HCT116 (cell line): ENCODE results near the gene SSH2. TPM values are rescaled to one million over a fixed set of nuclear protein-coding genes. Genes with fewer than 3 reads are reported as not detected.
A peak's percentile ranks its signal among the peaks of the same experiment; 100 is the strongest.

Experiments used
- ATAC-seq: fragments of 200-7000 bp; cut with Tn5 transposase; 2 replicates; pipeline ENCODE4 v1.9.1; 2020; ENCODE audit warnings: mild to moderate bottlenecking, moderate library complexity
- BruUV-seq: library from RNA; stranded (reverse); fragments of 400-500 nt; replicated peaks from 2 replicates; lab custom pipeline; 2021; lab: Mats Ljungman, UMichigan
- CTCF ChIA-PET: fragments of 300-600 bp; sonication (Branson Sonifier 250); formaldehyde crosslinking; loops from one replicate; lab custom pipeline; 2021; ENCODE audit warnings: antibody characterized with exemption; lab: Charles Lee
- POLR2A ChIA-PET: fragments of 300-600, 350-600 bp; sonication (Branson Sonifier 250); formaldehyde crosslinking; loops from one replicate; lab custom pipeline; 2021; ENCODE audit warnings: antibody characterized with exemption; lab: Charles Lee
- RAD21 ChIA-PET, 2 experiments: fragments of 300-600 bp; sonication (Branson Sonifier 250); formaldehyde crosslinking; loops; one replicate each; lab custom pipeline; 2023; ENCODE audit warnings: low total read pairs in 2 of 2; ENCODE audit not compliant: uncharacterized antibody in 2 of 2, unreplicated experiment in 2 of 2, low non-redundant PET in 1 of 2; lab: Charles Lee
- DNase-seq: peaks from one replicate; pipeline ENCODE4 v3.0.0-alpha.2; 2010; ENCODE audit warnings: low read depth, low spot score
- H2AFZ ChIP-seq: fragments of 200-600 bp; shearing (Covaris generic), sonication (generic); 2 replicates; pipeline ENCODE4 v1.6.1; 2017; ENCODE audit warnings: low read depth, mixed run types, mixed read lengths, antibody characterized with exemption, low read length; ENCODE audit not compliant: poor library complexity, severe bottlenecking
- H3K27ac ChIP-seq: 2 replicates; pipeline ENCODE4 v1.5.1; 2012; ENCODE audit warnings: low read depth, low read length
- H3K27me3 ChIP-seq: fragments of 200-600 bp; sonication (generic); 2 replicates; pipeline ENCODE4 v1.6.1; 2016; ENCODE audit warnings: mixed run types, low read length, mixed read lengths; ENCODE audit not compliant: insufficient read depth
- H3K36me3 ChIP-seq, 2 experiments: fragments of 200-500 bp in 1 of 2; fragments of 200-600 bp in 1 of 2; sonication (Bioruptor generic) in 1 of 2; sonication (generic) in 1 of 2; 2 replicates each; pipeline versions ENCODE4 v1.5.1 to v1.6.1; 2014 to 2016; ENCODE audit warnings: low read length in 2 of 2, inconsistent platforms in 1 of 2, mixed read lengths in 1 of 2, mixed run types in 1 of 2; ENCODE audit not compliant: insufficient read depth in 2 of 2, control insufficient read depth in 1 of 2
- H3K4me1 ChIP-seq, 2 experiments: fragments of 200-600 bp in 1 of 2; sonication (generic) in 1 of 2; 2 replicates each; pipeline versions ENCODE4 v1.5.1 to v1.6.1; 2012 to 2017; ENCODE audit warnings: low read length in 2 of 2, inconsistent platforms in 1 of 2, mild to moderate bottlenecking in 1 of 2, mixed read lengths in 1 of 2, mixed run types in 1 of 2, moderate library complexity in 1 of 2; ENCODE audit not compliant: insufficient read depth in 2 of 2, control insufficient read depth in 1 of 2
- H3K4me2 ChIP-seq: fragments of 200-600 bp; sonication (generic); 2 replicates; pipeline ENCODE4 v1.6.1; 2017; ENCODE audit warnings: mixed run types, low read length, mixed read lengths
- H3K4me3 ChIP-seq, 2 experiments: fragments of 200-600 bp in 1 of 2; sonication (generic) in 1 of 2; replicated peaks in 1 of 2; 2 replicates each; pipeline ENCODE4 v1.5.1; 2011 to 2016; ENCODE audit warnings: low read length in 2 of 2, control low read depth in 1 of 2, low read depth in 1 of 2, mild to moderate bottlenecking in 1 of 2, mixed read lengths in 1 of 2, mixed run types in 1 of 2
- H3K79me2 ChIP-seq: fragments of 200-600 bp; sonication (generic); 2 replicates; pipeline ENCODE4 v1.6.1; 2017; ENCODE audit warnings: mild to moderate bottlenecking, mixed run types, low read length, moderate library complexity, mixed read lengths; ENCODE audit not compliant: insufficient read depth
- H3K9ac ChIP-seq: fragments of 200-600 bp; sonication (generic); 2 replicates; pipeline ENCODE4 v1.6.1; 2016; ENCODE audit warnings: low read length, mixed read lengths
- H3K9me2 ChIP-seq: fragments of 200-600 bp; sonication (generic), shearing (Covaris generic); 2 replicates; pipeline ENCODE4 v1.6.1; 2017; ENCODE audit warnings: mixed run types, mild to moderate bottlenecking, moderate library complexity; ENCODE audit not compliant: insufficient read depth
- H3K9me3 ChIP-seq, 2 experiments: fragments of 200-500 bp in 1 of 2; fragments of 200-600 bp in 1 of 2; sonication (Bioruptor generic) in 1 of 2; sonication (generic) in 1 of 2; 2 replicates each; pipeline ENCODE4 v1.6.1; 2014 to 2017; ENCODE audit warnings: low read length in 2 of 2, mixed read lengths in 2 of 2, inconsistent platforms in 1 of 2, low read depth in 1 of 2, mild to moderate bottlenecking in 1 of 2, mixed run types in 1 of 2, moderate library complexity in 1 of 2; ENCODE audit not compliant: control insufficient read depth in 1 of 2, insufficient read depth in 1 of 2
- H4K20me1 ChIP-seq: fragments of 200-600 bp; sonication (generic), shearing (Covaris generic); 2 replicates; pipeline ENCODE4 v1.6.1; 2017; ENCODE audit warnings: mixed run types, mild to moderate bottlenecking, moderate library complexity; ENCODE audit not compliant: insufficient read depth
- EGR1 ChIP-seq: IDR thresholded peaks from 2 replicates; pipeline ENCODE4 v1.6.1; 2012; ENCODE audit warnings: low read depth
- ELF1 ChIP-seq: IDR thresholded peaks from 2 replicates; pipeline ENCODE4 v1.6.1; 2012; ENCODE audit warnings: low read depth, borderline replicate concordance
- EZH2 ChIP-seq: fragments of 200-600 bp; sonication (generic); IDR thresholded peaks from 2 replicates; pipeline ENCODE4 v1.6.1; 2017; ENCODE audit warnings: antibody characterized with exemption, mixed run types
- EZH2phosphoT487 ChIP-seq: fragments of 200-600 bp; IDR thresholded peaks from 2 replicates; pipeline ENCODE4 v1.6.1; 2018; ENCODE audit warnings: antibody characterized with exemption, borderline replicate concordance
- FOSL1 ChIP-seq: IDR thresholded peaks from 2 replicates; pipeline ENCODE4 v1.6.1; 2012; ENCODE audit warnings: low read depth
- POLR2AphosphoS5 ChIP-seq: IDR thresholded peaks from 2 replicates; pipeline ENCODE4 v1.6.1; 2011; ENCODE audit warnings: mild to moderate bottlenecking, low read depth, low read length, moderate library complexity
- RAD21 ChIP-seq: IDR thresholded peaks from 2 replicates; pipeline ENCODE4 v1.6.1; 2012; ENCODE audit warnings: low read depth, mild to moderate bottlenecking
- SIN3A ChIP-seq: IDR thresholded peaks from 2 replicates; pipeline ENCODE4 v1.6.1; 2012; ENCODE audit warnings: low read depth
- SP1 ChIP-seq: IDR thresholded peaks from 2 replicates; pipeline ENCODE4 v1.6.1; 2012; ENCODE audit warnings: low read depth
- SRF ChIP-seq: IDR thresholded peaks from 2 replicates; pipeline ENCODE4 v1.6.1; 2012; ENCODE audit warnings: low read depth
- ZNF274 ChIP-seq: fragments of 200-500 bp; sonication (Bioruptor generic); IDR thresholded peaks from 2 replicates; pipeline ENCODE4 v1.6.1; 2014; ENCODE audit warnings: mild to moderate bottlenecking, low read depth, low read length, inconsistent platforms
- intact Hi-C: fragments of 100-400 bp; cut with micrococcal nuclease; formaldehyde crosslinking; loops from 2 replicates; pipeline ENCODE4 v1.10.0; 2022
- total RNA-seq: library from RNA; stranded (reverse); gene quantifications from one replicate; pipeline ENCODE4 v1.2.1, GENCODE V29; 2021; ENCODE audit not compliant: unreplicated experiment
- TF ChIP-seq, protein P1 (sequence below): IDR thresholded peaks from 2 replicates; pipeline ENCODE4 v1.6.1; 2012
- TF ChIP-seq, protein P2 (sequence below): IDR thresholded peaks from 2 replicates; pipeline ENCODE4 v1.6.1; 2011; ENCODE audit warnings: mild to moderate bottlenecking, low read length, moderate library complexity; ENCODE audit not compliant: insufficient replicate concordance; ENCODE audit errors: extremely low read depth
- TF ChIP-seq, protein P3 (sequence below): IDR thresholded peaks from 2 replicates; pipeline ENCODE4 v1.6.1; 2012

SSH2 gene
- total RNA-seq, 1 experiment from 2014 or later, result 17.0 TPM

- 0 out of 2 replicates have a peak, but pooled peaks have one; percentile 39 for TF ChIP-seq SIN3A
- peak; percentile 54; the same call in 1 of the 2 replicates for TF ChIP-seq EGR1
- TF ChIP-seq, protein P1, sequence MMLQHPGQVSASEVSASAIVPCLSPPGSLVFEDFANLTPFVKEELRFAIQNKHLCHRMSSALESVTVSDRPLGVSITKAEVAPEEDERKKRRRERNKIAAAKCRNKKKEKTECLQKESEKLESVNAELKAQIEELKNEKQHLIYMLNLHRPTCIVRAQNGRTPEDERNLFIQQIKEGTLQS, result no peak
- TF ChIP-seq FOSL1, result no peak
- no peak for TF ChIP-seq EZH2
- no peak for TF ChIP-seq ZNF274
- TF ChIP-seq EZH2phosphoT487, result no peak
- TF ChIP-seq SP1, result no peak
- TF ChIP-seq, protein P2, sequence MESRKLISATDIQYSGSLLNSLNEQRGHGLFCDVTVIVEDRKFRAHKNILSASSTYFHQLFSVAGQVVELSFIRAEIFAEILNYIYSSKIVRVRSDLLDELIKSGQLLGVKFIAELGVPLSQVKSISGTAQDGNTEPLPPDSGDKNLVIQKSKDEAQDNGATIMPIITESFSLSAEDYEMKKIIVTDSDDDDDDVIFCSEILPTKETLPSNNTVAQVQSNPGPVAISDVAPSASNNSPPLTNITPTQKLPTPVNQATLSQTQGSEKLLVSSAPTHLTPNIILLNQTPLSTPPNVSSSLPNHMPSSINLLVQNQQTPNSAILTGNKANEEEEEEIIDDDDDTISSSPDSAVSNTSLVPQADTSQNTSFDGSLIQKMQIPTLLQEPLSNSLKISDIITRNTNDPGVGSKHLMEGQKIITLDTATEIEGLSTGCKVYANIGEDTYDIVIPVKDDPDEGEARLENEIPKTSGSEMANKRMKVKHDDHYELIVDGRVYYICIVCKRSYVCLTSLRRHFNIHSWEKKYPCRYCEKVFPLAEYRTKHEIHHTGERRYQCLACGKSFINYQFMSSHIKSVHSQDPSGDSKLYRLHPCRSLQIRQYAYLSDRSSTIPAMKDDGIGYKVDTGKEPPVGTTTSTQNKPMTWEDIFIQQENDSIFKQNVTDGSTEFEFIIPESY, result no peak
- no peak for TF ChIP-seq ELF1
Observed at GRCh38 chr17:29591146-29591736, 338.8 kb downstream of the SSH2 start (continued).

DNA sequence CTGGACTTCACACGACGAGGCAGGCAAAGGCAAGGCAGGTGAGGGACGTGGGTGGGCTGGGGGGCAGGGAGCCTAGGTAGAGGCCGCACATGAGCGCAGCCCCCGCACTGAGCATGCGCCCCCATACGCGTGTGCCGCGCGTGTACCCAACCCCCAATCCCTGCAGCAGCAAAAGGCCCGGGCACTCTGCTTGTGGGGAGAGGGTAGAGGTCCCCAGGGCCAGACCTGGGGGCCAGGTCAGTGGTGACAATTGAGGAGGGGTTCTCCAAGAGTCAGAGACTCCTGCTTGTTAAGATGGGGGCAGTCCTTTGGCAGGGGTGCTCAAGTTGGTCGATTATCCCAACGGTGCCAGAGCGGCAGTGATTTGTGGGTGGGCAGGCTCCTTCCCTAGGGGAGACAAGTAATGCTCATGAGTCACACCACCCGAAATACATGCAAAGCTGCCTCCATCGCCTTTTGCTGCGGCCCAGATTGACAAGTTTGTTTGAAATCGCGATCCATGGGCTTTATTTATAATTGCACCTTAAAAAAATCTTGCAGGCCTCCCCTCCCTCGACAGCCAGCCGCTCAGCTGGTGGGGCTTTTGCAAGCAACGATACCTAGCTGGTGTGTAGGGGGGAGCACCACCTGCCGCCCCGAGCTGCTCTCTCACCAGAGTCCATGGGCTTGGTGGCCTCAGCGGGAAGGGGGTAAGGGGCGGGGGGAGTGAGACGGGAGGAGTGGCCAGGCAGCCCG, 339.4 kb downstream of the SSH2 start:
- H2AFZ ChIP-seq, result peak overlapping the region; percentile 74
- no peaks in the 10 kb centered on the region for H3K9me3 ChIP-seq
- H3K79me2 ChIP-seq, result peaks cover 55% of the 10 kb centered on the region
- ChIA-PET CTCF (interaction anchor here (0.6 to 3.4 kb wide), 10 partner anchors 11 to 467 kb away, joined by 3 to 57 read pairs (median 10); partner anchors contain the start of genes ABHD15 and TP53I13), POLR2A (interaction anchor here (0.7 to 1.0 kb wide), 2 partner anchors 24 to 221 kb away, joined by 3 read pairs; partner anchors contain the start of gene ABHD15), RAD21 (no interaction called here)
- H3K4me3 ChIP-seq, result peak overlapping the region; percentile 66
- H3K4me1 ChIP-seq, result peaks cover 36 to 70% of the 10 kb centered on the region in 2 experiments
- no TSS peak for BruUV-seq
- H3K36me3 ChIP-seq, result no peaks in the 10 kb centered on the region
- peak; percentile 13 for DNase-seq
- H3K9me2 ChIP-seq, result no peaks in the 10 kb centered on the region
- H3K4me2 ChIP-seq, result peak overlapping the region; percentile 91
- no peaks in the 10 kb centered on the region for H3K27me3 ChIP-seq
- peak; percentile 7 for ATAC-seq
- no peaks in the 10 kb centered on the region for H4K20me1 ChIP-seq
- peak overlapping the region; percentile 94 for H3K27ac ChIP-seq
- peak overlapping the region; percentile 84 for H3K9ac ChIP-seq
- intact Hi-C loops, result loop anchor here (1.0 to 10.0 kb wide), 2 partner anchors 220 to 446 kb away; no protein-coding TSS in a partner anchor
- TF ChIP-seq RAD21, result no peak
- TF ChIP-seq POLR2AphosphoS5, result peak; percentile 44; the same call in 1 of the 2 replicates
- TF ChIP-seq SIN3A, result 0 out of 2 replicates have a peak, but pooled peaks have one; percentile 38
- TF ChIP-seq EZH2, result no peak
- TF ChIP-seq, protein P3, sequence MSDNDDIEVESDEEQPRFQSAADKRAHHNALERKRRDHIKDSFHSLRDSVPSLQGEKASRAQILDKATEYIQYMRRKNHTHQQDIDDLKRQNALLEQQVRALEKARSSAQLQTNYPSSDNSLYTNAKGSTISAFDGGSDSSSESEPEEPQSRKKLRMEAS, result peak; percentile 76
- no peak for TF ChIP-seq SP1
- no peak for TF ChIP-seq SRF
- TF ChIP-seq, protein P2, result no peak
- TF ChIP-seq ZNF274, result no peak
